ENCODE results near the gene ENHO. TPM values are rescaled to one million over a fixed set of nuclear protein-coding genes. Genes with fewer than 3 reads are reported as not detected.

The ENHO gene
- total RNA-seq, 6 donors from 2014 or later, result 0.40 to 1.4 (median 0.71) TPM; not detected in 3

GRCh38 chr9:34500623-34501267 lies 22.0 kb downstream of the ENHO start:
- no peaks in the 10 kb centered on the region for H3K9me3 ChIP-seq
- no peak overlapping the region for H3K27ac ChIP-seq
- no peak overlapping the region for H3K4me3 ChIP-seq
- ATAC-seq (ENCODE audit: low FRiP score in 2 of 2) (peak; percentile 65 to 79), DNase-seq (peak in 1 of 2 donors; percentile 60)
- whole genome bisulfite sequencing, 2 donors, result 0 to 2% methylated on average over 1 to 6 of the region's 6 CpGs
- TF ChIP-seq EP300 (IDR thresholded peaks at IDR 0.05) (no peak), POLR2A (IDR thresholded peaks at IDR 0.05) (no peak), CTCF (IDR thresholded peaks at IDR 0.05) (peak; percentile 79 to 94 (median 89)), POLR2AphosphoS5 (IDR thresholded peaks at IDR 0.05) (no peak)
- H3K36me3 ChIP-seq, result no peaks in the 10 kb centered on the region
- no peaks in the 10 kb centered on the region for H3K27me3 ChIP-seq
- peaks cover 0 to 23% (median 19%) of the 10 kb centered on the region in 4 donors for H3K4me1 ChIP-seq

GRCh38 chr9:34499076-34499475 lies 23.7 kb downstream of the ENHO start:
- Histone ChIP-seq H3K27ac (no peak overlapping the region), H3K4me3 (no peak overlapping the region), H3K9me3 (no peaks in the 10 kb centered on the region), H3K4me1 (peaks cover 0 to 23% (median 19%) of the 10 kb centered on the region in 4 donors), H3K27me3 (no peaks in the 10 kb centered on the region), H3K36me3 (no peaks in the 10 kb centered on the region)
- ATAC-seq (ENCODE audit: low FRiP score in 2 of 2) (no peak), DNase-seq (no peak)
- TF ChIP-seq CTCF (IDR thresholded peaks at IDR 0.05), result no peak
- TF ChIP-seq POLR2A (IDR thresholded peaks at IDR 0.05), result no peak
- TF ChIP-seq POLR2AphosphoS5 (IDR thresholded peaks at IDR 0.05), result no peak
- no peak for TF ChIP-seq EP300 (IDR thresholded peaks at IDR 0.05)
- WGBS, 2 donors, result 76 to 79% methylated on average over 2 of the region's 2 CpGs

GRCh38 chr9:34498553-34498952 lies 24.2 kb downstream of the ENHO start:
- H3K4me3 ChIP-seq, result no peak overlapping the region
- H3K4me1 ChIP-seq, result peaks cover 0 to 23% (median 19%) of the 10 kb centered on the region in 4 donors
- no peak for DNase-seq
- H3K27ac ChIP-seq, result no peak overlapping the region
- WGBS, 2 donors, result 43 to 50% methylated on average over 2 to 3 of the region's 3 CpGs
- H3K27me3 ChIP-seq, result no peaks in the 10 kb centered on the region
- H3K36me3 ChIP-seq, result no peaks in the 10 kb centered on the region
- TF ChIP-seq CTCF (IDR thresholded peaks at IDR 0.05), result no peak
- no peak for ATAC-seq (ENCODE audit: low FRiP score in 2 of 2)
- no peaks in the 10 kb centered on the region for H3K9me3 ChIP-seq

GRCh38 chr9:34496149-34496712 lies 26.6 kb downstream of the ENHO start:
- WGBS, 2 donors, result 79 to 82% methylated on average over 6 of the region's 6 CpGs
- no peak overlapping the region for H3K4me3 ChIP-seq
- no peaks in the 10 kb centered on the region for H3K36me3 ChIP-seq
- DNase-seq (no peak), ATAC-seq (ENCODE audit: low FRiP score in 2 of 2) (no peak)
- H3K27ac ChIP-seq, result no peak overlapping the region
- no peaks in the 10 kb centered on the region for H3K9me3 ChIP-seq
- no peaks in the 10 kb centered on the region for H3K27me3 ChIP-seq
- peaks cover 0 to 4% (median 2%) of the 10 kb centered on the region in 4 donors for H3K4me1 ChIP-seq
- no peak for TF ChIP-seq POLR2A (IDR thresholded peaks at IDR 0.05)

- Histone ChIP-seq H3K27me3 (no peaks in the 10 kb centered on the region), H3K9me3 (no peaks in the 10 kb centered on the region), H3K36me3 (no peaks in the 10 kb centered on the region), H3K4me1 (no peaks in the 10 kb centered on the region), H3K27ac (no peak overlapping the region), H3K4me3 (no peak overlapping the region)
- TF ChIP-seq POLR2A (IDR thresholded peaks at IDR 0.05), result no peak
- TF ChIP-seq EP300 (IDR thresholded peaks at IDR 0.05), result no peak
- TF ChIP-seq CTCF (IDR thresholded peaks at IDR 0.05), result no peak
- no peak for TF ChIP-seq POLR2AphosphoS5 (IDR thresholded peaks at IDR 0.05)
- DNase-seq, result peak in 1 of 2 donors; percentile 24
- peak in 1 of 2 donors; percentile 47 for ATAC-seq (ENCODE audit: low FRiP score in 2 of 2)
- 38 to 50% methylated on average over 5 to 8 of the region's 8 CpGs for WGBS, 2 donors
Measured at GRCh38 chr9:34493972-34494535, 28.7 kb downstream of the ENHO start.

Data from upper lobe of left lung (tissue), 6 donors.